SK-N-SH (cell line): ENCODE data around the gene CACNA1H. TPM values are rescaled to one million over a fixed set of nuclear protein-coding genes. Genes with fewer than 3 reads are reported as not detected.
A peak's percentile ranks its signal among the peaks of the same experiment; 100 is the strongest.

Experiments used
- CTCF ChIA-PET: fragments of 300-600, 350-600 bp; formaldehyde crosslinking; extraction: SDS; loops from one replicate; lab custom pipeline; 2021; lab: Yijun Ruan, JAX
- POLR2A ChIA-PET: fragments of 350-600 bp; sonication (Branson Sonifier 250); formaldehyde crosslinking; extraction: SDS; loops from one replicate; lab custom pipeline; 2020; ENCODE audit warnings: antibody characterized with exemption, inconsistent platforms; lab: Yijun Ruan, JAX
- DNase-seq: peaks from one replicate; pipeline ENCODE4 v3.0.0; 2012
- H2AFZ ChIP-seq: fragments of 200-600 bp; sonication (generic); 2 replicates; pipeline ENCODE4 v1.8.1; 2016; ENCODE audit warnings: antibody characterized with exemption, mild to moderate bottlenecking, low read depth
- H3F3A ChIP-seq: fragments of 200-600 bp; sonication (generic); replicated peaks from 2 replicates; pipeline ENCODE3; 2016; ENCODE audit warnings: antibody characterized with exemption, mild to moderate bottlenecking; ENCODE audit not compliant: insufficient read depth
- H3K27ac ChIP-seq, 2 experiments: fragments of 200-500 bp in 1 of 2; fragments of 200-600 bp in 1 of 2; sonication (Bioruptor generic) in 1 of 2; sonication (generic), shearing (Covaris generic) in 1 of 2; 2 replicates each; pipeline versions ENCODE4 v1.5.1 to v1.6.1; 2014 to 2016; ENCODE audit warnings: low read depth in 2 of 2, inconsistent platforms in 1 of 2, low read length in 1 of 2, mild to moderate bottlenecking in 1 of 2, mixed read lengths in 1 of 2
- H3K27me3 ChIP-seq: fragments of 200-600 bp; sonication (generic), shearing (Covaris generic); 2 replicates; pipeline ENCODE4 v1.6.1; 2016; ENCODE audit warnings: mixed run types; ENCODE audit not compliant: insufficient read depth
- H3K36me3 ChIP-seq, 2 experiments: fragments of 200-500 bp in 1 of 2; fragments of 200-600 bp in 1 of 2; sonication (Bioruptor generic) in 1 of 2; sonication (generic) in 1 of 2; replicated peaks in 1 of 2; 2 replicates each; pipeline versions ENCODE3 to v1.5.1; 2014 to 2016; ENCODE audit warnings: low read length in 1 of 2, mild to moderate bottlenecking in 1 of 2; ENCODE audit not compliant: insufficient read depth in 2 of 2, control insufficient read depth in 1 of 2
- H3K4me1 ChIP-seq, 2 experiments: fragments of 200-500 bp in 1 of 2; fragments of 200-600 bp in 1 of 2; sonication (Bioruptor generic) in 1 of 2; sonication (generic), shearing (Covaris generic) in 1 of 2; 2 replicates each; pipeline versions ENCODE4 v1.5.1 to v1.6.1; 2014 to 2016; ENCODE audit warnings: low read depth in 1 of 2, low read length in 1 of 2, mixed run types in 1 of 2; ENCODE audit not compliant: insufficient read depth in 2 of 2, control insufficient read depth in 1 of 2
- H3K4me2 ChIP-seq: fragments of 200-600 bp; sonication (generic), shearing (Covaris generic); 2 replicates; pipeline ENCODE4 v1.6.1; 2017; ENCODE audit warnings: mixed run types
- H3K4me3 ChIP-seq, 2 experiments: fragments of 200-500 bp in 1 of 2; fragments of 200-600 bp in 1 of 2; sonication (Bioruptor generic) in 1 of 2; sonication (generic), shearing (Covaris generic) in 1 of 2; 2 replicates each; pipeline versions ENCODE4 v1.5.1 to v1.8.1; 2014 to 2016; ENCODE audit warnings: low read depth in 2 of 2, inconsistent platforms in 1 of 2, low read length in 1 of 2, mild to moderate bottlenecking in 1 of 2, mixed read lengths in 1 of 2, moderate library complexity in 1 of 2
- H3K79me2 ChIP-seq: fragments of 200-600 bp; sonication (generic); 2 replicates; pipeline ENCODE4 v1.8.1; 2017; ENCODE audit warnings: mild to moderate bottlenecking; ENCODE audit not compliant: insufficient read depth
- H3K9ac ChIP-seq: fragments of 200-600 bp; sonication (generic); 2 replicates; pipeline ENCODE4 v1.6.1; 2017; ENCODE audit warnings: mixed run types
- H3K9me2 ChIP-seq: fragments of 200-600 bp; sonication (generic); 2 replicates; pipeline ENCODE4 v1.6.1; 2017; ENCODE audit warnings: mixed run types
- H3K9me3 ChIP-seq: fragments of 200-600 bp; sonication (generic); 2 replicates; pipeline ENCODE4 v1.6.1; 2017; ENCODE audit warnings: mixed run types, mild to moderate bottlenecking, moderate library complexity
- H4K20me1 ChIP-seq: fragments of 200-600 bp; sonication (generic); 2 replicates; pipeline ENCODE4 v1.6.1; 2017; ENCODE audit warnings: mild to moderate bottlenecking, mixed run types; ENCODE audit not compliant: insufficient read depth
- CTCF ChIP-seq: fragments of 200-600 bp; sonication (generic); IDR thresholded peaks from 2 replicates; pipeline ENCODE4 v1.6.1; 2017; ENCODE audit warnings: antibody characterized with exemption, mild to moderate bottlenecking, moderate library complexity
- ELF1 ChIP-seq: IDR thresholded peaks from 2 replicates; pipeline ENCODE4 v1.4.0; 2012
- FOSL2 ChIP-seq: IDR thresholded peaks from 2 replicates; pipeline ENCODE4 v1.4.0; 2012; ENCODE audit warnings: low read depth, mild to moderate bottlenecking, moderate library complexity, borderline replicate concordance
- GABPA ChIP-seq: IDR thresholded peaks from 2 replicates; pipeline ENCODE4 v1.4.0; 2012; ENCODE audit warnings: low read depth, mild to moderate bottlenecking
- GATA2 ChIP-seq: sonication (generic); formaldehyde crosslinking; IDR thresholded peaks from 2 replicates; pipeline ENCODE4 v1.5.0; 2020; ENCODE audit warnings: mild to moderate bottlenecking, missing genetic modification reagents
- IRF3 ChIP-seq: fragments of 150-350 bp; IDR thresholded peaks from 2 replicates; pipeline ENCODE4 v1.6.1; 2016; ENCODE audit warnings: mild to moderate bottlenecking, low read depth, low read length
- MEF2A ChIP-seq: IDR thresholded peaks from 2 replicates; pipeline ENCODE4 v1.4.0; 2012; ENCODE audit warnings: low read depth, borderline replicate concordance
- NFIC ChIP-seq: IDR thresholded peaks from 2 replicates; pipeline ENCODE4 v1.4.0; 2012; ENCODE audit warnings: borderline replicate concordance
- REST ChIP-seq: IDR thresholded peaks from 2 replicates; pipeline ENCODE4 v1.6.1; 2012; ENCODE audit warnings: mild to moderate bottlenecking, low read depth, low read length, moderate library complexity
- RXRA ChIP-seq: IDR thresholded peaks from 2 replicates; pipeline ENCODE4 v1.4.0; 2012; ENCODE audit warnings: low read depth, mild to moderate bottlenecking, borderline replicate concordance
- SIN3A ChIP-seq: IDR thresholded peaks from 2 replicates; pipeline ENCODE4 v1.6.1; 2012; ENCODE audit warnings: low read depth, mild to moderate bottlenecking, low read length, moderate library complexity, borderline replicate concordance
- SMC3 ChIP-seq: IDR thresholded peaks from 2 replicates; pipeline ENCODE4 v1.6.1; 2012; ENCODE audit warnings: low read depth, low read length, improper control_type of control experiment
- TAF1 ChIP-seq: IDR thresholded peaks from 2 replicates; pipeline ENCODE4 v1.6.1; 2012; ENCODE audit warnings: low read depth, mild to moderate bottlenecking, low read length, moderate library complexity, borderline replicate concordance
- USF2 ChIP-seq: fragments of 150-350 bp; IDR thresholded peaks from 2 replicates; pipeline ENCODE4 v1.6.1; 2017; ENCODE audit warnings: antibody characterized with exemption, low read length, low read depth, borderline replicate concordance
- WGBS: methylation state at CpG from one replicate; pipeline ENCODE4 v1.1.6; 2017; ENCODE audit warnings: low lambda C conversion rate; 5-methylcytosine and 5-hydroxymethylcytosine counted together
- polyA plus RNA-seq, 3 experiments: library from polyadenylated mRNA; depleted of rRNA; stranded (reverse); fragments of >200 nt; gene quantifications; 2 replicates each; pipeline ENCODE4 v1.2.3, GENCODE V29; 2012

The CACNA1H gene
- polyA plus RNA-seq, 1 of the 3 experiments (the other 2 are of a cell fraction) = not detected

GRCh38 chr16:1181404-1182315 lies 28.8 kb downstream of the CACNA1H start:
- Histone ChIP-seq H3K4me2 (peak overlapping the region; percentile 86), H3K9ac (no peak overlapping the region), H3K79me2 (no peaks in the 10 kb centered on the region), H3K9me3 (no peaks in the 10 kb centered on the region), H3K36me3 (no peaks in the 10 kb centered on the region), H3K27ac (no peak overlapping the region), H3K4me1 (peaks cover 0 to 17% of the 10 kb centered on the region in 2 experiments; a peak in 2 of 4 replicates), H3K27me3 (peaks cover 30% of the 10 kb centered on the region), H2AFZ (peak overlapping the region; percentile 41; the same call in 1 of the 2 replicates), H3K9me2 (no peaks in the 10 kb centered on the region), H4K20me1 (no peaks in the 10 kb centered on the region), H3K4me3 (no peak overlapping the region; a peak in 1 of 4 replicates), H3F3A (no peaks in the 10 kb centered on the region)
- WGBS = 30% methylated on average over 24 of the region's 39 CpGs
- no peak for TF ChIP-seq GATA2
- peak; percentile 41 for TF ChIP-seq CTCF
- ChIA-PET CTCF (interaction anchor here (0.6 to 1.6 kb wide), 3 partner anchors 9 to 12 kb away, joined by 3 to 5 read pairs (median 3); no protein-coding TSS in a partner anchor), POLR2A (no interaction called here)
- DNase-seq = no peak

- ChIA-PET CTCF (interaction anchor here (1.6 kb wide), 1 partner anchor 10 kb away, joined by 5 read pairs; no protein-coding TSS in a partner anchor), POLR2A (no interaction called here)
- Histone ChIP-seq H3K9me2 (no peaks in the 10 kb centered on the region), H3K4me1 (peaks cover 0 to 17% of the 10 kb centered on the region in 2 experiments; a peak in 2 of 4 replicates), H3K27me3 (peaks cover 29% of the 10 kb centered on the region), H3K9me3 (no peaks in the 10 kb centered on the region), H3K79me2 (no peaks in the 10 kb centered on the region), H3K27ac (no peak overlapping the region), H3K4me3 (no peak overlapping the region; a peak in 1 of 4 replicates), H3F3A (no peaks in the 10 kb centered on the region), H4K20me1 (no peaks in the 10 kb centered on the region), H2AFZ (peak overlapping the region; percentile 41; the same call in 1 of the 2 replicates), H3K36me3 (no peaks in the 10 kb centered on the region), H3K4me2 (peak overlapping the region; percentile 86), H3K9ac (no peak overlapping the region)
- 0% methylated on average over 4 of the region's 19 CpGs for WGBS
- no peak for DNase-seq
- TF ChIP-seq CTCF (no peak), NFIC (no peak), RXRA (peak; percentile 68; the same call in 1 of the 2 replicates), TAF1 (no peak), IRF3 (no peak), USF2 (no peak), REST (no peak), FOSL2 (peak; percentile 84), ELF1 (no peak), SMC3 (no peak), SIN3A (no peak), GABPA (no peak), MEF2A (no peak)
Measured at GRCh38 chr16:1182316-1182671, 29.4 kb downstream of the CACNA1H start.
